Uterus (tissue), 4 donors: ENCODE measurements around the gene FLT1. TPM values are rescaled to one million over a fixed set of nuclear protein-coding genes. Genes with fewer than 3 reads are reported as not detected.

Experiments used
- DNase-seq, 2 donors: peaks; one replicate each; pipeline ENCODE4 v3.0.0-alpha.2; 2019 to 2020
- H3K27ac ChIP-seq, 2 donors: fragments of 200-600 bp; sonication (generic); 1 replicate in 1 of 2; 2 replicates in 1 of 2; pipeline ENCODE4 v1.5.1; 2016 to 2018
- H3K27me3 ChIP-seq, 2 donors: fragments of 200-600 bp; sonication (generic); one replicate each; pipeline ENCODE4 v1.5.1; 2018 to 2019; ENCODE audit warnings: control low read depth in 1 of 2
- H3K36me3 ChIP-seq, 2 donors: fragments of 200-600 bp; sonication (generic); one replicate each; pipeline ENCODE4 v1.5.1; 2019; ENCODE audit warnings: control low read depth in 1 of 2
- H3K4me1 ChIP-seq, 2 donors: fragments of 200-600 bp; sonication (generic); one replicate each; pipeline ENCODE4 v1.5.1; 2018 to 2019; ENCODE audit warnings: control low read depth in 1 of 2
- H3K4me3 ChIP-seq, 2 donors: fragments of 200-600 bp; sonication (generic); 1 replicate in 1 of 2; 2 replicates in 1 of 2; pipeline ENCODE4 v1.5.1; 2018 to 2019; ENCODE audit warnings: mild to moderate bottlenecking in 1 of 2
- H3K9me3 ChIP-seq, 2 donors: fragments of 200-600 bp; sonication (generic); one replicate each; pipeline ENCODE4 v1.5.1; 2019; ENCODE audit warnings: control low read depth in 1 of 2
- CTCF ChIP-seq, 4 experiments: fragments of 200-600 bp in 2 of 4; fragments of 450-650 bp in 2 of 4; sonication (generic) in 2 of 4; IDR thresholded peaks; one replicate each; pipeline ENCODE4 v1.5.1; 2016 to 2019; ENCODE audit warnings: antibody characterized with exemption in 4 of 4, mild to moderate bottlenecking in 2 of 4, moderate library complexity in 1 of 4
- POLR2A ChIP-seq, 2 donors: fragments of 450-650 bp; IDR thresholded peaks; one replicate each; pipeline ENCODE4 v1.6.1; 2016; ENCODE audit warnings: antibody characterized with exemption in 2 of 2, mild to moderate bottlenecking in 1 of 2, moderate library complexity in 1 of 2
- intact Hi-C: fragments of 100-400 bp; cut with DNase I; formaldehyde crosslinking; loops from one replicate; pipeline ENCODE4 v1.15.1; 2023; ENCODE audit warnings: low total_unique reads
- total RNA-seq, 4 donors: library from RNA; depleted of rRNA in 3 of 4; stranded (reverse); fragments of >200 nt in 3 of 4; gene quantifications; one replicate each; pipeline versions ENCODE4 v1.1.0 to v1.2.4, GENCODE V29; 2014 to 2023
- donor health status: DM: yes; HTN: yes; CAD: no.

Gene FLT1
- total RNA-seq, 4 donors from 2014 or later = 53.2 to 95.3 (median 62.0) TPM

GRCh38 chr13:28338006-28338574, 156.8 kb downstream of the FLT1 start:
- Histone ChIP-seq H3K36me3 (no peaks in the 10 kb centered on the region), H3K27me3 (no peaks in the 10 kb centered on the region), H3K27ac (peak overlapping the region; percentile 58 to 76), H3K4me1 (no peaks in the 10 kb centered on the region), H3K9me3 (no peaks in the 10 kb centered on the region), H3K4me3 (no peak overlapping the region)
- intact Hi-C loops = no loop called here
- no peak for TF ChIP-seq POLR2A (IDR thresholded peaks at IDR 0.05)
- TF ChIP-seq CTCF (IDR thresholded peaks at IDR 0.05) = no peak
- no peak for DNase-seq

GRCh38 chr13:28337166-28338005, 157.5 kb downstream of the FLT1 start:
- Histone ChIP-seq H3K4me3 (no peak overlapping the region), H3K27me3 (no peaks in the 10 kb centered on the region), H3K4me1 (no peaks in the 10 kb centered on the region), H3K36me3 (no peaks in the 10 kb centered on the region), H3K27ac (peak overlapping the region; percentile 58 to 76), H3K9me3 (no peaks in the 10 kb centered on the region)
- TF ChIP-seq POLR2A (IDR thresholded peaks at IDR 0.05) = no peak
- no peak for TF ChIP-seq CTCF (IDR thresholded peaks at IDR 0.05)
- intact Hi-C loops = no loop called here
- DNase-seq = no peak

- Histone ChIP-seq H3K4me3 (no peak overlapping the region), H3K4me1 (no peaks in the 10 kb centered on the region), H3K9me3 (no peaks in the 10 kb centered on the region), H3K36me3 (no peaks in the 10 kb centered on the region), H3K27ac (peak overlapping the region in 1 of 2 donors; percentile 8), H3K27me3 (no peaks in the 10 kb centered on the region)
- peak; percentile 21 to 37 for DNase-seq
- no peak for TF ChIP-seq CTCF (IDR thresholded peaks at IDR 0.05)
- TF ChIP-seq POLR2A (IDR thresholded peaks at IDR 0.05) = no peak
- intact Hi-C loops = no loop called here
These were observed 158.7 kb downstream of the FLT1 start for GRCh38 chr13:28336193-28336657.

- no peak for DNase-seq
- Histone ChIP-seq H3K27me3 (no peaks in the 10 kb centered on the region), H3K36me3 (no peaks in the 10 kb centered on the region), H3K9me3 (no peaks in the 10 kb centered on the region), H3K4me3 (no peak overlapping the region), H3K27ac (peak overlapping the region in 1 of 2 donors; percentile 40), H3K4me1 (no peaks in the 10 kb centered on the region)
- intact Hi-C loops = no loop called here
- TF ChIP-seq CTCF (IDR thresholded peaks at IDR 0.05) (no peak), POLR2A (IDR thresholded peaks at IDR 0.05) (no peak)
These were observed 161.6 kb downstream of the FLT1 start for GRCh38 chr13:28333204-28333881.
